ENCODE measurements around the gene ARL17A.
"Not testable (repeated sequence)": the region's sequence is repeated elsewhere in the genome, so short reads cannot be mapped to it uniquely, and the experiment has no call there.

ARL17A gene

GRCh38 chr17:46579083-46580075 is at the start of gene ARL17A:
TSS of gene ARL17A (minus strand) at chr17:46579691. CDS start at chr17:46576322, 3,369 bp downstream.
- H3K27me3 ChIP-seq (ENCODE audit: control insufficient read depth in 1 of 2, insufficient read depth in 2 of 2, low read length in 2 of 2); H3K9me3 ChIP-seq (ENCODE audit: low read length); H3K4me3 ChIP-seq (ENCODE audit: low read depth in 1 of 2, low read length in 2 of 2); H3K9ac ChIP-seq (ENCODE audit: low read length); H3K4me1 ChIP-seq (ENCODE audit: insufficient read depth, low read length); H3K36me3 ChIP-seq (ENCODE audit: insufficient read depth, low read length): not testable (repeated sequence)
- peak within 1 kb of the TSS; percentile 24 for H3K27ac ChIP-seq (ENCODE audit: low read depth, low read length)

DNA sequence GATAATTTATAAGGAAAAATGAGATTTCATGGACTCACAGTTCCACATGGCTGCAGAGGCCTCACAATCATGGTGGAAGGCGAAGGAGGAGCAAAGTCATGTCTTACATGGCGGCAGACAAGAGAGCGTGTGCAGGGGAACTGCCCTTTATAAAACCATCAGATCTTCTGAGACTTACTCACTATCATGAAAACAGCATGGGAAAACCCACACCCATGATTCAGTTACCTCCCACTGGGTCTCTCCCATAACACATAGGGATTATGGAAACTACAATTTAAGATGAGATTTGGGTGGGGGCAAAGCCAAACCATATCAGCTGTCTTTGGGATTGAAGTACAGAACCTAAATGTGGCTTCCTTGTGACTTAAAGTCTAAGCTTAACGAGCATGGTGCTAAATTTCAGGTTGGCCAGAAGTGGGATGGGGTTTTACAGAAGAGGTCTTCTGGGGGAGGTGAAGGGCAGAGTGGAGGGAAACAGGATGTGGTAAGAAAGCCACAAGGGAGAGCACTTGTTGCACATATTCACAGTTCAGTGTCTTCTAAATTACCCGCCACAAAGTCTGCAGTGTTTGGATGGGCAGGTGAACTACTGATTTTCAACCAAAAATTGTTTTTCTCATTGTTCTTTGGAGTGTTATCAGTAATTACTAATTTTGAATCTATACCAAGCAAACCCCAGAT is 49.4 kb upstream of the ARL17A start:
- H3K9ac ChIP-seq (ENCODE audit: low read length); H3K9me3 ChIP-seq (ENCODE audit: low read length); H3K27ac ChIP-seq (ENCODE audit: low read depth, low read length); H3K4me1 ChIP-seq (ENCODE audit: insufficient read depth, low read length); H3K4me3 ChIP-seq (ENCODE audit: low read depth in 1 of 2, low read length in 2 of 2); H3K36me3 ChIP-seq (ENCODE audit: insufficient read depth, low read length); H3K27me3 ChIP-seq (ENCODE audit: control insufficient read depth in 1 of 2, insufficient read depth in 2 of 2, low read length in 2 of 2): not testable (repeated sequence)

DNA sequence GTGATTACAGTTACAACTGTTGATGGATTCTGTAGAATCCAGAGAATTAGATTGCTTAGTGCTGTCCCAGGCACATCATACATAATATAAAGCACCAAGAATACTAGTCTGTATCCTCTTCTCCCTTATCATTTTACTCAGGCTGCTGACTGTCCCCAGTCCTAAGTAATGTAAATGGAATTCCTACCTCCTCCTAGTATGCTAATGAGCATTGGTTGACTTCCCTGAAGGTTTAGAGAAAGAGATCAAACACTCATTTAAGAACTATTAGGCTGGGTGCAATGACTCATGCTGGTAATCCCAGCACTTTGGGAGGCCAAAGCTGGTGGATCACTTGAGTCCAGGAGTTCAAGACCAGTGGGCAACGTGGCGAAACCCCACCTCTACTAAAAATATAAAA is 48.0 kb upstream of the ARL17A start:
- H3K4me1 ChIP-seq (ENCODE audit: insufficient read depth, low read length); H3K27ac ChIP-seq (ENCODE audit: low read depth, low read length); H3K27me3 ChIP-seq (ENCODE audit: control insufficient read depth in 1 of 2, insufficient read depth in 2 of 2, low read length in 2 of 2); H3K9ac ChIP-seq (ENCODE audit: low read length); H3K36me3 ChIP-seq (ENCODE audit: insufficient read depth, low read length); H3K9me3 ChIP-seq (ENCODE audit: low read length); H3K4me3 ChIP-seq (ENCODE audit: low read depth in 1 of 2, low read length in 2 of 2): not testable (repeated sequence)

GRCh38 chr17:46624726-46625125 is 45.2 kb upstream of the ARL17A start:
- not testable (repeated sequence) for H3K4me1 ChIP-seq (ENCODE audit: insufficient read depth, low read length); H3K4me3 ChIP-seq (ENCODE audit: low read depth in 1 of 2, low read length in 2 of 2); H3K27me3 ChIP-seq (ENCODE audit: control insufficient read depth in 1 of 2, insufficient read depth in 2 of 2, low read length in 2 of 2); H3K27ac ChIP-seq (ENCODE audit: low read depth, low read length); H3K36me3 ChIP-seq (ENCODE audit: insufficient read depth, low read length); H3K9me3 ChIP-seq (ENCODE audit: low read length); H3K9ac ChIP-seq (ENCODE audit: low read length)

- not testable (repeated sequence) for H3K4me1 ChIP-seq (ENCODE audit: insufficient read depth, low read length); H3K4me3 ChIP-seq (ENCODE audit: low read depth in 1 of 2, low read length in 2 of 2); H3K27me3 ChIP-seq (ENCODE audit: control insufficient read depth in 1 of 2, insufficient read depth in 2 of 2, low read length in 2 of 2); H3K9me3 ChIP-seq (ENCODE audit: low read length); H3K36me3 ChIP-seq (ENCODE audit: insufficient read depth, low read length); H3K9ac ChIP-seq (ENCODE audit: low read length); H3K27ac ChIP-seq (ENCODE audit: low read depth, low read length)
These were observed 44.3 kb upstream of the ARL17A start for GRCh38 chr17:46623790-46624189.

DNA sequence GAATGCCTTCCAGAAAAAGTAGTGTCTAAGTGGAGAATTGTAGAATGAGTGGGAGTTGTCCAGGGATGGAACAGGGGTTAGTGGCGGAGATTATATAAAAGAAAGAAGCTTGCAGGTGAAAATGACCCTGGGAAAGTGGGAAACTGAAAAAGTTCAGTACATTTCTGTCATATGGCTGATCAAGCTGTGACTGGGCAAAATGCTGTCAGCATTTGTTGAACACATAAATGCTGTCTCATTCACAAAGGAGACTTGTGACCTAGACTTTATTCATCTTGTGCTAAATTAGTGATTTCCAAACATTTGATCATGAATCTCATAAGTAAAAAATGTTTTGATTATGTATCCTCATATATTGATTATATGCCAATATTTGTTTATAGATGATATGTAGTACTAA is 39.5 kb upstream of the ARL17A start:
- H3K27me3 ChIP-seq (ENCODE audit: control insufficient read depth in 1 of 2, insufficient read depth in 2 of 2, low read length in 2 of 2); H3K4me3 ChIP-seq (ENCODE audit: low read depth in 1 of 2, low read length in 2 of 2); H3K36me3 ChIP-seq (ENCODE audit: insufficient read depth, low read length); H3K27ac ChIP-seq (ENCODE audit: low read depth, low read length); H3K9ac ChIP-seq (ENCODE audit: low read length); H3K9me3 ChIP-seq (ENCODE audit: low read length); H3K4me1 ChIP-seq (ENCODE audit: insufficient read depth, low read length): not testable (repeated sequence)

DNA sequence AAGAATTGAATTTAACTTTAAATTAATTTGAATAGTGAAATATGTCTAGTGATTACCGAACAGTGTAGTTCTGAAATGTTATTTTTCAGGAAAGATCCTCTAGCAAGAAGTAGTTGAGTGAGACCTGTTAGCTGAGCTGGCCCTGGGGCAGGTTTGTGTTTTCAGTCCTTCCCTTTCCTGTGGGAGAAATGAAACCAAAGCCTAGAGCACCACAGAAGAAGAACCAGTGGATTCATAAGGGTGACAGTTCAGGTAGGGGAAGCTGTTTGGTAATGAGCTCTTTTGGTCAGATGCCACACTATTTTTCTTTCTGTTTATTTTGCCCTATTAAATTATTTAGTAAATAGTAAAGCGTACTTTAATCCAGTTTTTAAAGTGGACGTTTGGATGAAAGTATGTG is 37.6 kb upstream of the ARL17A start:
- H3K27me3 ChIP-seq (ENCODE audit: control insufficient read depth in 1 of 2, insufficient read depth in 2 of 2, low read length in 2 of 2); H3K9me3 ChIP-seq (ENCODE audit: low read length); H3K27ac ChIP-seq (ENCODE audit: low read depth, low read length); H3K36me3 ChIP-seq (ENCODE audit: insufficient read depth, low read length); H3K4me3 ChIP-seq (ENCODE audit: low read depth in 1 of 2, low read length in 2 of 2); H3K4me1 ChIP-seq (ENCODE audit: insufficient read depth, low read length); H3K9ac ChIP-seq (ENCODE audit: low read length): not testable (repeated sequence)

GRCh38 chr17:46613876-46614275 is 34.4 kb upstream of the ARL17A start:
- H3K9ac ChIP-seq (ENCODE audit: low read length); H3K4me1 ChIP-seq (ENCODE audit: insufficient read depth, low read length); H3K4me3 ChIP-seq (ENCODE audit: low read depth in 1 of 2, low read length in 2 of 2); H3K9me3 ChIP-seq (ENCODE audit: low read length); H3K27ac ChIP-seq (ENCODE audit: low read depth, low read length); H3K36me3 ChIP-seq (ENCODE audit: insufficient read depth, low read length); H3K27me3 ChIP-seq (ENCODE audit: control insufficient read depth in 1 of 2, insufficient read depth in 2 of 2, low read length in 2 of 2): not testable (repeated sequence)

- H3K4me1 ChIP-seq (ENCODE audit: insufficient read depth, low read length); H3K9ac ChIP-seq (ENCODE audit: low read length); H3K4me3 ChIP-seq (ENCODE audit: low read depth in 1 of 2, low read length in 2 of 2); H3K27ac ChIP-seq (ENCODE audit: low read depth, low read length); H3K27me3 ChIP-seq (ENCODE audit: control insufficient read depth in 1 of 2, insufficient read depth in 2 of 2, low read length in 2 of 2); H3K36me3 ChIP-seq (ENCODE audit: insufficient read depth, low read length); H3K9me3 ChIP-seq (ENCODE audit: low read length): not testable (repeated sequence)
These were observed 31.8 kb upstream of the ARL17A start for GRCh38 chr17:46611304-46611703.

DNA sequence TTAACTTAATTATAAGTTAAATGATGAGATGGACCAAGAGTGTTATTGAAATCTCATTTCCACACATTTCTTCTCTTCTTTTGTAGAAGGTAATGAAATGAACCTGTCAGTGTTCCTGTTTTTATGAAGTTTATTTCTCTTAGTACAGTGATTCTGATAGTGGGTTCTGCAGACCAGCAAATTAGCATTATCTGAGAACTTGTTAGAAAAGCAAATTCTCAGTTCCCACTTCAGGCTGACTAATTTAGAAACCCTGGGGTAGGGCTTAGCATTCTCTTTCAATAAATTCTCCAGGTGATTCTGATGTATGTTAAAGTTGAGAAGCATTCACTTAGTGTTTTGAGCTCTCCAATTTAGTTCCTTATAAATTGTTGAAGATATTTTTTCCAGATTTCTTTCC is 23.6 kb upstream of the ARL17A start:
- not testable (repeated sequence) for H3K4me3 ChIP-seq (ENCODE audit: low read depth in 1 of 2, low read length in 2 of 2); H3K27ac ChIP-seq (ENCODE audit: low read depth, low read length); H3K27me3 ChIP-seq (ENCODE audit: control insufficient read depth in 1 of 2, insufficient read depth in 2 of 2, low read length in 2 of 2); H3K4me1 ChIP-seq (ENCODE audit: insufficient read depth, low read length); H3K9ac ChIP-seq (ENCODE audit: low read length); H3K9me3 ChIP-seq (ENCODE audit: low read length); H3K36me3 ChIP-seq (ENCODE audit: insufficient read depth, low read length)

GRCh38 chr17:46600767-46601166 is 21.3 kb upstream of the ARL17A start:
- H3K9ac ChIP-seq (ENCODE audit: low read length); H3K4me1 ChIP-seq (ENCODE audit: insufficient read depth, low read length); H3K27me3 ChIP-seq (ENCODE audit: control insufficient read depth in 1 of 2, insufficient read depth in 2 of 2, low read length in 2 of 2); H3K27ac ChIP-seq (ENCODE audit: low read depth, low read length); H3K9me3 ChIP-seq (ENCODE audit: low read length); H3K4me3 ChIP-seq (ENCODE audit: low read depth in 1 of 2, low read length in 2 of 2); H3K36me3 ChIP-seq (ENCODE audit: insufficient read depth, low read length): not testable (repeated sequence)
